Cardiac septum (tissue), 1 donor: ENCODE measurements around the gene SERPINB6. TPM values are rescaled to one million over a fixed set of nuclear protein-coding genes. Genes with fewer than 3 reads are reported as not detected.

Experiments used
- DNase-seq: peaks from one replicate; pipeline ENCODE4 v3.0.0-alpha.2; 2020; ENCODE audit warnings: low spot score
- intact Hi-C: fragments of 100-400 bp; cut with DNase I; formaldehyde crosslinking; loops from one replicate; pipeline ENCODE4 v1.14.0; 2022
- total RNA-seq: library from RNA; stranded (reverse); fragmentation: NEBNext Ultra II Directional; extraction: Animal tissue kit (Norgen Biotek cat#: 25700); gene quantifications from one replicate; pipeline ENCODE4 v1.2.1, GENCODE V29; 2021
- donor health status: DM: no; HTN: no; CAD: no.

Gene SERPINB6
- total RNA-seq, 1 donor from 2014 or later: 171 TPM

DNA sequence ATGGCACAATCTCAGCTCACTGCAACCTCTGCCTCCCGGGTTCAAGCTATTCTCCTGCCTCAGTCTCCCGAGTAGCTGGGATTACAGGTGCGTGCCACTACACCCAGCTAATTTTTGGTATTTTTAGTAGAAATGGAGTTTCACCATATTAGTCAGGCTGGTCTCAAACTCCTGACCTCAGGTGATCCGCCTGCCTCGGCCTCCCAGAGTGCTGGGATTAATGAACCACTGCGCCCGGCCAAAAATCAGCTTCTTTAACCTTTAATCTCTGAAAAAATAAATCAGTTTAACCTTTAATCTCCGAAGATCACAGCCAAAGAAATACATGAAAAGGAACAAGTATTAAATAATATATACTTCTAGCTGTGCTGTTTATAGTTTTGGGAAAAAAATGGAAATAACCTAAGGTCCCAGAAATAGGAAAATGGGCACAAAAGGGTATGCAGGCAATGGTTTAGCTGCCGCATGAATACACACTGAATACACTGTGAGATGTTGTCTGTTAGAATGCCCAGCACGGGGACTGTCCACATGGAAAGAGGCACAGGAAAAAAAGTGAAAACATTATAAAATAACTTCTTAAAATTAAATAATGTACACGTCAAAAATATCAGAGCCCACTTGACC is 29.9 kb upstream of the SERPINB6 start:
- peak; percentile 38 for DNase-seq
- intact Hi-C loops: no loop called here

- intact Hi-C loops: loop anchor here (1.0 to 2.0 kb wide), 2 partner anchors 24 to 55 kb away; no protein-coding TSS in a partner anchor
- DNase-seq: peak; percentile 98
These were observed 28.5 kb upstream of the SERPINB6 start, which contains the start of gene NQO2 for GRCh38 chr6:2999618-3000557. NQO2 (plus strand) TSS chr6:2999894; CDS start chr6:3006553, 6,659 bp downstream.

GRCh38 chr6:2998998-2999617 is 27.7 kb upstream of the SERPINB6 start:
- DNase-seq: no peak
- intact Hi-C loops: loop anchor here (2.0 kb wide), 1 partner anchor 56 kb away; no protein-coding TSS in a partner anchor

DNA sequence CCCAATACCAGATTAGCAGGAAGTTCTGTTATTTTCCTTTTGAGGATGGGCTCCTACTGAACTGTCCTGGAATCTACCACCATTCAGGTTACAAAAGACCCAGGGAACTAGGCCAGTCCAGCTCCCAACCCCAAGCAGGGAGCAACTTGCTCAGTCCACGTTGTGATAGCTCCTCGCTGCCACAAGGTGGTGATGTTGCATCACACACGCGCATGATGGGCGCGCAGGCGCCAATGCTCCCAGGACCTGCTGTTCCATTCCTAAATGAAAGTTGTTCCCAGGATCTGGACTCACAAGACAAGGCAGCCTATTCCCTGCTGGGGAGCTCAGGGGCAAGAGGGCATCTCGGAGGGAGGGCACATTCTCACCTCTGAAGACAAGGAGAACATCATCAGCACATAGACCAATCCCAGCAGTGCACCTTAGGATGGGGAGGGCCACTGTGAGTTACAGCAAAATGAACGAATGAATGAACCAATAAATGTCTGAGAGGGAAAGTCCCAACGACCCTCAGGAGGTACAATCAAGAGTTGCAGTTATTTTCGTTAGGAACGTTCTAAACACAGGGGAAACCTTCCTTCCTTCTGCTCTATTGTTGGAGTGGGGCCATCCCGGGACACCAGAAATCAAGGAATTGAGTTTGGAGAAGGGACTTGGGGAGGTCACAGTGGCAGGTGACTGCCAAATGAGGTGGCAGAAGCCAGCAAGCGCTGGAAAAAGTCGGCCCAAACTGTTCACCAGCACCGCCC is 27.1 kb upstream of the SERPINB6 start:
- intact Hi-C loops: loop anchor here (2.0 kb wide), 1 partner anchor 56 kb away; no protein-coding TSS in a partner anchor
- peak; percentile 60 for DNase-seq

- DNase-seq: peak; percentile 9
- intact Hi-C loops: no loop called here
These were observed 22.5 kb upstream of the SERPINB6 start for GRCh38 chr6:2993755-2994317.

GRCh38 chr6:2992330-2992979 is 21.1 kb upstream of the SERPINB6 start:
- no peak for DNase-seq
- intact Hi-C loops: no loop called here

DNA sequence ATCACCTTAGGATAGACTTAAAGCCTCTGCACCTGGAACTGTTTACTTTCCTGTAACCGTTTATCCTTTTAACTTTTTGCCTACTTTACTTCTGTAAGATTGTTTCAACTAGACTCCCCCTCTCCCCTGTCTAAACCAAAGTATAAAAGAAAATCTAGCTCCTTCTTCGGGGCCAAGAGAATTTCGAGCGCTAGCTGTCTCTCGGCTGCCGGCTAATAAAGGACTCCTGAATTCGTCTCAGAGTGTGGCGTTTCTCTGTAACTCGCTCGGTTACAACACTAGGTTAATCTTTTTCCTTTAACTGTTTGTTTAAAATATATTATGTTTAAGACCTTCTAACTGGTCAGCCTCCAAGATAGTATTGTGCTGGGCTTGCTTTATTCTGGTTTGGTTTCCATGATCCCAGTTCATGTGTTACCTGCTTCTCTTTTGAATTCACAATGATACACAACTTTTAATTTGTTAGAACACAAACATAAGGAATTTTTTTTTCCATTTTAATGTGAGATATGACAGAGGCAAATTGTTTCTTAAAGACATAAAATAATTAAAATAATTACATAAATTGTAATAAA is 19.7 kb upstream of the SERPINB6 start:
- DNase-seq: no peak
- intact Hi-C loops: no loop called here

DNA sequence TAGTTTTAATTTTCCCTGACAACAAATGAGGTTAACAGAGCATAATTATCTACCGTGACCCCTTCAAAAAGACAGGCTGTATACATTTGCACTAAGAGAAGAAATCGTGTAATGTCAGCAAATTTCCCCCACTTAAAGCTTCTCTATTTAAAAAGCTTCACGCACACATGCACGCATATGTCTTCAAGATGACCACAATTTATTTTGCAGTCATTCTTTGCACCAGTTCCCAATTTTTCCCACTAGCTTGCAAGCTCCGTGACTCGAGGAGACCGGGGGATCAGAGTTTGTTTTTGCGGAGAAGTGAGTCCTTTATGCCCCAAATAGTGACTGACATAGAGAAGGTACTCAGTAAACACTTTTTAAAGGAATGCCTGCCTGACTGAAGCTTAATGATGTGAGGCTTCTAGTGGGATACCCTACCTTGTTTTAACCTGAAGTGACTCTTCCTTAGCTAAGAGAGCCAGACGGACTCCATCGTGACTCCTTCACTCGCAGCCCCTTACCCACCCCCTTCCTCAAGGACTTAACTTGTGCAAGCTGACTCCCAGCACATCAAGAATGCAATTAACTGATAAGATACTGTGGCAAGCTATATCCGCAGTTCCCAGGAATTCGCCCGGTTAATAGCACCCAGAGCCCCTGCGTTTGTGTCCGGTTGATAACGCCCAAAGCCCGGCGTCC is 19.0 kb upstream of the SERPINB6 start:
- intact Hi-C loops: no loop called here
- DNase-seq: no peak

- intact Hi-C loops: loop anchor here (2.0 to 5.0 kb wide), 3 partner anchors 57 to 199 kb away; no protein-coding TSS in a partner anchor
- DNase-seq: peak; percentile 88
These were observed 18.2 kb upstream of the SERPINB6 start for GRCh38 chr6:2989332-2990247.

DNA sequence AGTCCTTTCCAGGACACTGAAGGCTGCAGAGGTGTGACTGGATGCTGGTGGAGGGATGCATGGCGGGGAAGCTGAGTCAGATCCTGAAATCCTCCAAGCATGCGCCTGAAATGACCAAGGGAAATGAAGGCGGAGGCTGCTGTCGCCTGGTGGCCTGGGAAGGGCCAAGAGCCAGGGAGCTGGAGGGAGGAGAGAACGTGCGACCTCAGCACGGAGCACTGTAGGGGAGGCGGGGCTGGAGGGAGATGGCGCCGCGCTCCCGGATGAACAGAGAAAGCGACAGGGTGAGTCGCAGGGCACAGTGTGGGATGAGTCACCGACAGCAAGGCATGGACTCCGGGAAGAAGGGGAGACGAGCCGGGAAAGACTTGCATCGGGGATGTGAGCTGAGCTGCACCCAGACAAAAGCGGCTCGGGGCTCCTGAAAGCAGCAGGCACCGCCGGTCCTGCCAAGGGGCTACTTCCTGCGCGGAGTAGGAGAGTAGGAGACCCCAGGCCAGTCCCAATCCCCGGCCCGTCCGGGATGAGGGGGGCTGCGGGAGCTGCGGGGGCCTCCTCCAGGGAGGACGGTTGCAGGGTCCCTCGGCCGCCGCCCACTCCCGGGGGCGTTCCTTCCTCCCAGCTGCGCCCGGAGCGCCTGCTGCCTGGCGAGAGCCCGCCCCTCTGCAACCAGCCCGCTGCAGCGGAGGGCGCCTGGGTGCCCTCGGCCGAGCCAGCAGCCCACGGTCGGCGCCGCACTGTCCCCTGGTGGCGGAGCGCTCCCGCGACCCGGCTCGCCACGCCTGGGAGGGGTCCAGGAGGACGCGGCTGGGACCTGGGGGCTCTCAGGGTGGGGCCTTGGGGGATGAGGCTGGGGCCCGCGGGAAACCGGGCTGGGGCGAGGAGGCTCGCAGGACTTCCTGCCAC is 17.3 kb upstream of the SERPINB6 start:
- intact Hi-C loops: loop anchor here (1.0 to 5.0 kb wide), 5 partner anchors 17 to 198 kb away; partner anchors contain the start of gene SERPINB6
- DNase-seq: peak; percentile 95

GRCh38 chr6:2988094-2988425 is 16.7 kb upstream of the SERPINB6 start:
- no peak for DNase-seq
- intact Hi-C loops: loop anchor here (1.0 to 5.0 kb wide), 5 partner anchors 17 to 197 kb away; partner anchors contain the start of gene SERPINB6

- DNase-seq: no peak
- intact Hi-C loops: loop anchor here (5.0 kb wide), 1 partner anchor 54 kb away; no protein-coding TSS in a partner anchor
These were observed 15.4 kb upstream of the SERPINB6 start for GRCh38 chr6:2986722-2987221.

GRCh38 chr6:2984738-2985406 is 13.5 kb upstream of the SERPINB6 start:
- no peak for DNase-seq
- intact Hi-C loops: loop anchor here (5.0 kb wide), 1 partner anchor 53 kb away; no protein-coding TSS in a partner anchor

DNA sequence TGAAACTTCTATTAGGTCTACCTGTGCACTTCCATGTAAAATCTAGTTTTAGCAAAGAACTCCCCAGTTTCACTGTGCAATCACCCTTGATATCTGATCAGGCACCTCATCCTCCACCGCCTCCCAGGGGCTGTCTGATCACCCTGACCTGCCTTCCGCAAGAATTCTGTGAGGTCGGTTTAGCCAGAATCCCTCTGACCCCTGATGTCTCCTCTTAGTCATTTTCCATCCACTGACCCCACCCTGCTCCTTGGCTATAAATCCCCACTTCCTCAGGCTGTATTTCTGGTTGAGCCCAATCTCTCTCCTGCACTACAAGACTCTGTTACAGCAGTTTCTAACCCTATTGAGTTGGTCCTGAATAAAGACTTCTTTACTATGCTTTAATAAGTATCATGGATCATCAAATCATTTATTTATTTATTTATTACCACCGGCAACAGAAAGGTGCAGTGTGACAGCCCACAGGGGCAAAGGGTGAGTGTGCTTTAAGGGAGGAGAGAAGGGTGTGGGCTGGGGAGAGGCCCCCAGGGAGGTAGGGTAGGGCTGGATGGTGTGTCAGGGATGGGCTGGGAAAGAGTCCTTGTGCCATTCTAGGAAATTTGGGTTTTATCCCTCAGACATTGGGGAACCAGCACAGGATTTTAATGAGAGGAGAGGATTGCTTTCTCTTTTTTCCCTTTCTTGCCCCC is 11.2 kb upstream of the SERPINB6 start:
- intact Hi-C loops: no loop called here
- no peak for DNase-seq
